ENCODE results near the gene ELMOD3.

The ELMOD3 gene

GRCh38 chr2:85367180-85367579 lies 12.6 kb downstream of the ELMOD3 start:
- TF ChIP-seq CTCF (conservative IDR thresholded peaks at IDR 0.05; ENCODE audit: low read depth, low read length) = no peak
- no peak for DNase-seq (ENCODE audit: low read depth)
- H3K4me3 ChIP-seq (ENCODE audit: low read depth, low read length) = no peak overlapping the region

DNA sequence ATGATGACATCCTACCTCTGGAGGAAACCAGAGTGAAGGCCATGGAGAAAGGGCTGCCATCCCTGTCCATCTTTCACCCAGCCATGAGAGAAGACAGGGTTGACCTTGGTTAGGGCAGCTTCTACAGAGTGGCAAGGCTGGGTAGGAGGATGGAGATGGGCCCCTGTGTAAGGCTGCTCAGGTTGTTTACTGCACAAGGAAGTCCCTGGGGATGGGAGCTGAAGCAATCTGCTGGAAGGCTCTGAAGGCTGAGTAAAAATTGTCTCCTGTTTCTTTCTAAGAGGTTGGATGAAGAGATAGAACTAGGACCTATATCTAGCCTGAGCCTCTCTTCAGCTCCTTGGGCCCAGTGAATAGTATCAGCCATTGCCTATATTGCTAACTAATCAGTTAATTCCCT lies 14.4 kb downstream of the ELMOD3 start:
- no peak for TF ChIP-seq CTCF (conservative IDR thresholded peaks at IDR 0.05; ENCODE audit: low read depth, low read length)
- peak; percentile 23 for DNase-seq (ENCODE audit: low read depth)
- no peak overlapping the region for H3K4me3 ChIP-seq (ENCODE audit: low read depth, low read length)

DNA sequence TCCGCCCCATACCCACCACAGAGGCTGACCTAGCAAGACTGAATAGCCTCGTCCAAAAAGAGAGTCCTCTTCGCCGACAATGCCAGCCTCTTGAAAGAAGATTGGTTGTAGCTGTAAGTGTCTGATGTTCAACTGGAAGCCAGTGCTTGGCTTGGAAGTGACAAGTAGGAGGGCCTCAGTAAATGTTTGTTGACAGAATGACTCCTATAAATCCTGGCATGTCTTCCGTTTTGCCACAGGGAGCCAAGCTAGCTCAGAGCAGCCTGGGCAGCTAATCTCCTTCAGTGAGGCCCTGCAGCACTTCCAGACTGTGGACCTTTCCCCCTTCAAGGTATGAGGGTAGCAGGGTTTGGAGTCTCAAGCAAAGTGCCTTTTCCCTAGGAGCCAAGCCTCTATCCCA lies 14.9 kb downstream of the ELMOD3 start:
- no peak for DNase-seq (ENCODE audit: low read depth)
- no peak overlapping the region for H3K4me3 ChIP-seq (ENCODE audit: low read depth, low read length)
- no peak for TF ChIP-seq CTCF (conservative IDR thresholded peaks at IDR 0.05; ENCODE audit: low read depth, low read length)

DNA sequence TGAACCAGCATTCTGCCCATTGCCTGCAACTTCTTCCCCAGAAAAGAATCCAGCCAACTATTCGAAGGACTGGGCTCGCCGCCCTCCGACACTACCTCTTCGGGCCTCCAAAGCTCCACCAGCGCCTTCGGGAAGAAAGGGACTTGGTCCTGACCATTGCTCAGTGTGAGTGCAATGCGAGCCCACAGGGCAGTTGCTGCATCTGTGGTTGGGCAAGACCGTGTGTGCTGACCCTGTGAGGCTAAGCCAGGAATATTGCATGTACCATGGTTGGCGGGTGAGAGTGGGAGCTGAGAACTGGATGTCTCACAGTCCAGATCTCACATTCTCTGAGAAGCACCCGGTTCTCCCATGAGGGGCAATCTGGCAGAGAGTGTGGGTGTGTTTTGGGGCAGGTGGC lies 16.5 kb downstream of the ELMOD3 start:
- no peak overlapping the region for H3K4me3 ChIP-seq (ENCODE audit: low read depth, low read length)
- no peak for TF ChIP-seq CTCF (conservative IDR thresholded peaks at IDR 0.05; ENCODE audit: low read depth, low read length)
- DNase-seq (ENCODE audit: low read depth) = no peak

- no peak for TF ChIP-seq CTCF (conservative IDR thresholded peaks at IDR 0.05; ENCODE audit: low read depth, low read length)
- DNase-seq (ENCODE audit: low read depth) = no peak
- no peak overlapping the region for H3K4me3 ChIP-seq (ENCODE audit: low read depth, low read length)
Measured at GRCh38 chr2:85376291-85377065, 21.9 kb downstream of the ELMOD3 start.

- no peak for DNase-seq (ENCODE audit: low read depth)
- no peak for TF ChIP-seq CTCF (conservative IDR thresholded peaks at IDR 0.05; ENCODE audit: low read depth, low read length)
- H3K4me3 ChIP-seq (ENCODE audit: low read depth, low read length) = no peak overlapping the region
Measured at GRCh38 chr2:85377083-85377482, 22.5 kb downstream of the ELMOD3 start.

GRCh38 chr2:85378257-85378656 lies 23.7 kb downstream of the ELMOD3 start:
- no peak for TF ChIP-seq CTCF (conservative IDR thresholded peaks at IDR 0.05; ENCODE audit: low read depth, low read length)
- no peak for DNase-seq (ENCODE audit: low read depth)
- no peak overlapping the region for H3K4me3 ChIP-seq (ENCODE audit: low read depth, low read length)

Data from choroid plexus epithelial cell (primary cell).